Natural killer cell treated with Interleukin-12 subunit alpha and Interleukin-12 subunit beta and Interleukin-15 and Interleukin-18, amount 100 ng/mL, for 72 hours (primary cell): Measurements from ENCODE around the gene PCSK4. TPM values are rescaled to one million over a fixed set of nuclear protein-coding genes. Genes with fewer than 3 reads are reported as not detected.
"Not testable (repeated sequence)": the region's sequence is repeated elsewhere in the genome, so short reads cannot be mapped to it uniquely, and the experiment has no call there.

Experiments used
- ATAC-seq, 2 donors: fragments of 150-1000 bp; cut with Tn5 transposase in 1 of 2; sonication (Bioruptor Pico), chemical (Tn5 transposase) in 1 of 2; 2 replicates each; pipeline ENCODE4 v1.10.0; 2021
- DNase-seq: peaks from one replicate; pipeline ENCODE4 v3.0.0; 2022; ENCODE audit warnings: low spot score
- H3K27ac Mint-ChIP-seq, 2 donors: 1 replicate in 1 of 2; 2 replicates in 1 of 2; pipeline ENCODE4 v1.8.0; 2022; ENCODE audit warnings: mixed read lengths in 2 of 2, mild to moderate bottlenecking in 1 of 2, moderate library complexity in 1 of 2
- H3K27me3 Mint-ChIP-seq, 2 donors: 1 replicate in 1 of 2; 2 replicates in 1 of 2; pipeline ENCODE4 v1.8.0; 2022; ENCODE audit warnings: mixed read lengths in 2 of 2
- H3K36me3 Mint-ChIP-seq: one replicate; pipeline ENCODE4 v1.8.0; 2022; ENCODE audit warnings: mixed read lengths
- H3K4me1 Mint-ChIP-seq, 2 donors: 1 replicate in 1 of 2; 2 replicates in 1 of 2; pipeline ENCODE4 v1.8.0; 2022; ENCODE audit warnings: low read depth in 2 of 2, mixed read lengths in 2 of 2, mild to moderate bottlenecking in 1 of 2
- H3K4me3 Mint-ChIP-seq: one replicate; pipeline ENCODE4 v1.8.0; 2022; ENCODE audit warnings: mixed read lengths
- H3K9me3 Mint-ChIP-seq: 2 replicates; pipeline ENCODE4 v1.8.0; 2022; ENCODE audit warnings: mixed read lengths
- total RNA-seq, 2 donors: library from RNA; stranded (reverse); gene quantifications; one replicate each; pipeline ENCODE4 v1.2.3, GENCODE V29; 2022

The PCSK4 gene
- total RNA-seq, 2 donors from 2014 or later: 1.2 to 2.3 TPM

- ATAC-seq: no peak
- H3K4me3 Mint-ChIP-seq: no peak overlapping the region
- no peak for DNase-seq
- peaks cover 17 to 18% of the 10 kb centered on the region in 2 donors for H3K27me3 Mint-ChIP-seq
- no peak overlapping the region for H3K27ac Mint-ChIP-seq
- H3K9me3 Mint-ChIP-seq: no peaks in the 10 kb centered on the region
- H3K36me3 Mint-ChIP-seq: peaks cover 7% of the 10 kb centered on the region
- H3K4me1 Mint-ChIP-seq: peaks cover 6 to 8% of the 10 kb centered on the region in 2 donors
Measured at GRCh38 chr19:1526066-1526778, 36.1 kb upstream of the PCSK4 start.

GRCh38 chr19:1525343-1525742 is 35.2 kb upstream of the PCSK4 start:
- Mint-ChIP-seq H3K27me3 (peaks cover 17 to 18% of the 10 kb centered on the region in 2 donors), H3K27ac (no peak overlapping the region), H3K4me1 (peaks cover 6 to 8% of the 10 kb centered on the region in 2 donors), H3K36me3 (peaks cover 7% of the 10 kb centered on the region), H3K9me3 (no peaks in the 10 kb centered on the region), H3K4me3 (no peak overlapping the region)
- DNase-seq: no peak
- ATAC-seq: no peak

GRCh38 chr19:1524972-1525325 is 34.8 kb upstream of the PCSK4 start:
- ATAC-seq (no peak), DNase-seq (no peak)
- Mint-ChIP-seq H3K4me3 (peak overlapping the region; percentile 7), H3K36me3 (peaks cover 7% of the 10 kb centered on the region), H3K27ac (no peak overlapping the region), H3K9me3 (no peaks in the 10 kb centered on the region), H3K4me1 (peaks cover 6 to 8% of the 10 kb centered on the region in 2 donors), H3K27me3 (peaks cover 17 to 18% of the 10 kb centered on the region in 2 donors)

- H3K4me1 Mint-ChIP-seq: peaks cover 6 to 8% of the 10 kb centered on the region in 2 donors
- H3K4me3 Mint-ChIP-seq: peak overlapping the region; percentile 7
- no peaks in the 10 kb centered on the region for H3K9me3 Mint-ChIP-seq
- DNase-seq: no peak
- ATAC-seq: no peak
- H3K27me3 Mint-ChIP-seq: peaks cover 17 to 18% of the 10 kb centered on the region in 2 donors
- no peak overlapping the region for H3K27ac Mint-ChIP-seq
- H3K36me3 Mint-ChIP-seq: peaks cover 7% of the 10 kb centered on the region
Measured at GRCh38 chr19:1524287-1524971, 34.3 kb upstream of the PCSK4 start.

- Mint-ChIP-seq H3K27me3 (peaks cover 17 to 18% of the 10 kb centered on the region in 2 donors), H3K9me3 (no peaks in the 10 kb centered on the region), H3K36me3 (peaks cover 7% of the 10 kb centered on the region), H3K4me3 (peak within 1 kb of the TSS; percentile 7), H3K4me1 (peaks cover 6 to 8% of the 10 kb centered on the region in 2 donors), H3K27ac (no peak within 1 kb of the TSS)
- DNase-seq (no peak), ATAC-seq (no peak)
Measured at GRCh38 chr19:1523412-1524286, 33.5 kb upstream of the PCSK4 start, which contains the start of gene PLK5. Gene PLK5 (plus strand): TSS chr19:1524077. CDS start chr19:1526997, 2,920 bp downstream.

GRCh38 chr19:1522838-1523237 is 32.7 kb upstream of the PCSK4 start:
- H3K4me3 Mint-ChIP-seq: no peak overlapping the region
- no peaks in the 10 kb centered on the region for H3K9me3 Mint-ChIP-seq
- H3K27ac Mint-ChIP-seq: no peak overlapping the region
- H3K4me1 Mint-ChIP-seq: peaks cover 6 to 8% of the 10 kb centered on the region in 2 donors
- H3K36me3 Mint-ChIP-seq: peaks cover 7% of the 10 kb centered on the region
- ATAC-seq (no peak), DNase-seq (no peak)
- H3K27me3 Mint-ChIP-seq: peaks cover 17 to 18% of the 10 kb centered on the region in 2 donors

- Mint-ChIP-seq H3K9me3 (no peaks in the 10 kb centered on the region), H3K27me3 (peaks cover 17 to 18% of the 10 kb centered on the region in 2 donors), H3K27ac (no peak overlapping the region), H3K4me3 (no peak overlapping the region), H3K4me1 (peaks cover 6 to 8% of the 10 kb centered on the region in 2 donors), H3K36me3 (peaks cover 7% of the 10 kb centered on the region)
- DNase-seq: no peak
- ATAC-seq: no peak
Measured at GRCh38 chr19:1522061-1522460, 31.9 kb upstream of the PCSK4 start.

GRCh38 chr19:1521636-1522035 is 31.5 kb upstream of the PCSK4 start:
- ATAC-seq: no peak
- no peak overlapping the region for H3K4me3 Mint-ChIP-seq
- no peaks in the 10 kb centered on the region for H3K9me3 Mint-ChIP-seq
- DNase-seq: no peak
- H3K4me1 Mint-ChIP-seq: peaks cover 6 to 8% of the 10 kb centered on the region in 2 donors
- peaks cover 7% of the 10 kb centered on the region for H3K36me3 Mint-ChIP-seq
- peaks cover 17 to 19% of the 10 kb centered on the region in 2 donors for H3K27me3 Mint-ChIP-seq
- no peak overlapping the region for H3K27ac Mint-ChIP-seq

- Mint-ChIP-seq H3K36me3 (peaks cover 7% of the 10 kb centered on the region), H3K4me1 (peaks cover 6 to 8% of the 10 kb centered on the region in 2 donors), H3K27me3 (peaks cover 12 to 19% of the 10 kb centered on the region in 2 donors), H3K4me3 (no peak overlapping the region), H3K9me3 (no peaks in the 10 kb centered on the region), H3K27ac (no peak overlapping the region)
- ATAC-seq: no peak
- no peak for DNase-seq
Measured at GRCh38 chr19:1520203-1520780, 30.1 kb upstream of the PCSK4 start.

- H3K27me3 Mint-ChIP-seq: peaks cover 12 to 15% of the 10 kb centered on the region in 2 donors
- not testable (repeated sequence) for H3K9me3 Mint-ChIP-seq, H3K27ac Mint-ChIP-seq, H3K4me1 Mint-ChIP-seq, H3K36me3 Mint-ChIP-seq, H3K4me3 Mint-ChIP-seq, DNase-seq, ATAC-seq
Measured at GRCh38 chr19:1519802-1520201, 29.7 kb upstream of the PCSK4 start.

- Mint-ChIP-seq H3K9me3 (no peaks in the 10 kb centered on the region), H3K36me3 (no peaks in the 10 kb centered on the region), H3K4me1 (no peaks in the 10 kb centered on the region), H3K27me3 (peaks cover 6 to 7% of the 10 kb centered on the region in 2 donors), H3K27ac (no peak overlapping the region), H3K4me3 (no peak overlapping the region)
- ATAC-seq (no peak), DNase-seq (no peak)
Measured at GRCh38 chr19:1518471-1518870, 28.3 kb upstream of the PCSK4 start.

- no peak for DNase-seq
- Mint-ChIP-seq H3K36me3 (no peaks in the 10 kb centered on the region), H3K27me3 (peaks cover 6 to 7% of the 10 kb centered on the region in 2 donors), H3K4me3 (no peak overlapping the region), H3K9me3 (no peaks in the 10 kb centered on the region), H3K4me1 (no peaks in the 10 kb centered on the region), H3K27ac (no peak overlapping the region)
- no peak for ATAC-seq
Measured at GRCh38 chr19:1516395-1516753, 26.2 kb upstream of the PCSK4 start.

GRCh38 chr19:1514986-1515721 is 25.0 kb upstream of the PCSK4 start:
- no peaks in the 10 kb centered on the region for H3K4me1 Mint-ChIP-seq
- H3K36me3 Mint-ChIP-seq: no peaks in the 10 kb centered on the region
- H3K4me3 Mint-ChIP-seq: no peak overlapping the region
- H3K9me3 Mint-ChIP-seq: no peaks in the 10 kb centered on the region
- no peak for ATAC-seq
- H3K27ac Mint-ChIP-seq: no peak overlapping the region
- H3K27me3 Mint-ChIP-seq: peaks cover 6 to 7% of the 10 kb centered on the region in 2 donors
- no peak for DNase-seq
